HL-60 (cell line): ENCODE results near the gene HOXA7.

ENCODE experiments used
- DNase-seq, 2 experiments: peaks; one replicate each; pipeline ENCODE4 v3.0.0-alpha.2; 2010 to 2020; ENCODE audit warnings: low read depth in 1 of 2, low spot score in 1 of 2
- H3K27ac ChIP-seq: fragments of 250-450 bp; sonication (Bioruptor Pico); replicated peaks from 2 replicates; pipeline ENCODE4 v1.5.1; 2020; ENCODE audit warnings: mild to moderate bottlenecking, moderate library complexity
- H3K27me3 ChIP-seq: fragments of 250-450 bp; sonication (Bioruptor Pico); 2 replicates; pipeline ENCODE4 v1.5.1; 2021; ENCODE audit warnings: mild to moderate bottlenecking, moderate library complexity; ENCODE audit not compliant: insufficient read depth, poor library complexity, severe bottlenecking
- H3K4me3 ChIP-seq: replicated peaks from 2 replicates; pipeline ENCODE4 v1.5.1; 2011; ENCODE audit warnings: mild to moderate bottlenecking, control low read depth, low read length; ENCODE audit not compliant: insufficient read depth
- CTCF ChIP-seq: IDR thresholded peaks from one replicate; pipeline ENCODE4 v1.5.1; 2011; ENCODE audit warnings: low read length, control low read depth, inconsistent platforms; ENCODE audit not compliant: insufficient read depth
- GABPA ChIP-seq: IDR thresholded peaks from 2 replicates; pipeline ENCODE4 v1.6.1; 2012; ENCODE audit warnings: low read depth
- POLR2AphosphoS5 ChIP-seq: IDR thresholded peaks from 2 replicates; pipeline ENCODE4 v1.6.1; 2012; ENCODE audit warnings: low read depth
- REST ChIP-seq: IDR thresholded peaks from 2 replicates; pipeline ENCODE4 v1.6.1; 2012; ENCODE audit warnings: low read depth; ENCODE audit not compliant: insufficient replicate concordance
- SPI1 ChIP-seq: IDR thresholded peaks from 2 replicates; pipeline ENCODE4 v1.6.1; 2012; ENCODE audit warnings: low read depth, mild to moderate bottlenecking, borderline replicate concordance

HOXA7 gene

GRCh38 chr7:27154369-27154768 is 2.1 kb downstream of the HOXA7 start:
- no peak overlapping the region for H3K27ac ChIP-seq
- TF ChIP-seq POLR2AphosphoS5 (no peak), SPI1 (no peak), REST (no peak), CTCF (no peak), GABPA (no peak)
- no peak overlapping the region for H3K4me3 ChIP-seq
- H3K27me3 ChIP-seq, result peaks cover 70% of the 10 kb centered on the region
- no peak for DNase-seq

- H3K4me3 ChIP-seq, result no peak overlapping the region
- no peak for DNase-seq
- no peak for TF ChIP-seq CTCF
- TF ChIP-seq REST, result no peak
- no peak for TF ChIP-seq SPI1
- TF ChIP-seq POLR2AphosphoS5, result no peak
- TF ChIP-seq GABPA, result no peak
- H3K27me3 ChIP-seq, result peaks cover 68% of the 10 kb centered on the region
- H3K27ac ChIP-seq, result no peak overlapping the region
Measured at GRCh38 chr7:27153526-27153925, 2.9 kb downstream of the HOXA7 start.

GRCh38 chr7:27152816-27153442 is 3.5 kb downstream of the HOXA7 start:
- Histone ChIP-seq H3K4me3 (no peak overlapping the region), H3K27ac (no peak overlapping the region), H3K27me3 (peaks cover 68% of the 10 kb centered on the region)
- no peak for DNase-seq
- no peak for TF ChIP-seq POLR2AphosphoS5
- TF ChIP-seq SPI1, result no peak
- no peak for TF ChIP-seq CTCF
- no peak for TF ChIP-seq GABPA
